Type B pancreatic cell (in vitro differentiated cells): ENCODE measurements around the gene RBPJ. TPM values are rescaled to one million over a fixed set of nuclear protein-coding genes. Genes with fewer than 3 reads are reported as not detected.
"Not testable (repeated sequence)": the region's sequence is repeated elsewhere in the genome, so short reads cannot be mapped to it uniquely, and the experiment has no call there.

Experiments used
- DNase-seq: peaks from one replicate; pipeline ENCODE4 v3.0.0; 2021; ENCODE audit warnings: mixed read lengths; ENCODE audit not compliant: unreplicated experiment; ENCODE audit errors: extremely low spot score
- H3K27ac Mint-ChIP-seq: 2 replicates; pipeline ENCODE4 v1.8.0; 2021; ENCODE audit warnings: mild to moderate bottlenecking, mixed read lengths
- H3K27me3 Mint-ChIP-seq: 2 replicates; pipeline ENCODE4 v1.8.0; 2021; ENCODE audit warnings: mixed read lengths
- H3K36me3 Mint-ChIP-seq: 2 replicates; pipeline ENCODE4 v1.8.0; 2021; ENCODE audit warnings: mixed read lengths
- H3K4me1 Mint-ChIP-seq: one replicate; pipeline ENCODE4 v1.8.0; 2021; ENCODE audit warnings: mixed read lengths; ENCODE audit not compliant: unreplicated experiment
- H3K4me3 Mint-ChIP-seq: 2 replicates; pipeline ENCODE4 v1.8.0; 2021; ENCODE audit warnings: mild to moderate bottlenecking, mixed read lengths
- H3K9me3 Mint-ChIP-seq: 2 replicates; pipeline ENCODE4 v1.8.0; 2021; ENCODE audit warnings: mixed read lengths
- total RNA-seq: library from RNA; stranded (reverse); gene quantifications from 2 replicates; pipeline ENCODE4 v1.2.1, GENCODE V29; 2021; ENCODE audit warnings: low replicate concordance
- TF ChIP-seq, protein P1 (sequence below): fragments of 200-600 bp; sonication (generic); conservative IDR thresholded peaks from 2 replicates; pipeline ENCODE4 v1.5.0; 2021; ENCODE audit warnings: antibody characterized with exemption, mild to moderate bottlenecking

RBPJ gene
- total RNA-seq, 1 donor from 2014 or later = 95.4 TPM

GRCh38 chr4:26303008-26303407 is 17.8 kb upstream of the RBPJ start:
- H3K4me3 Mint-ChIP-seq = no peak overlapping the region
- DNase-seq = no peak
- H3K9me3 Mint-ChIP-seq = peaks cover 8% of the 10 kb centered on the region
- TF ChIP-seq, protein P1, sequence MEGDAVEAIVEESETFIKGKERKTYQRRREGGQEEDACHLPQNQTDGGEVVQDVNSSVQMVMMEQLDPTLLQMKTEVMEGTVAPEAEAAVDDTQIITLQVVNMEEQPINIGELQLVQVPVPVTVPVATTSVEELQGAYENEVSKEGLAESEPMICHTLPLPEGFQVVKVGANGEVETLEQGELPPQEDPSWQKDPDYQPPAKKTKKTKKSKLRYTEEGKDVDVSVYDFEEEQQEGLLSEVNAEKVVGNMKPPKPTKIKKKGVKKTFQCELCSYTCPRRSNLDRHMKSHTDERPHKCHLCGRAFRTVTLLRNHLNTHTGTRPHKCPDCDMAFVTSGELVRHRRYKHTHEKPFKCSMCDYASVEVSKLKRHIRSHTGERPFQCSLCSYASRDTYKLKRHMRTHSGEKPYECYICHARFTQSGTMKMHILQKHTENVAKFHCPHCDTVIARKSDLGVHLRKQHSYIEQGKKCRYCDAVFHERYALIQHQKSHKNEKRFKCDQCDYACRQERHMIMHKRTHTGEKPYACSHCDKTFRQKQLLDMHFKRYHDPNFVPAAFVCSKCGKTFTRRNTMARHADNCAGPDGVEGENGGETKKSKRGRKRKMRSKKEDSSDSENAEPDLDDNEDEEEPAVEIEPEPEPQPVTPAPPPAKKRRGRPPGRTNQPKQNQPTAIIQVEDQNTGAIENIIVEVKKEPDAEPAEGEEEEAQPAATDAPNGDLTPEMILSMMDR = no peak
- no peaks in the 10 kb centered on the region for H3K27me3 Mint-ChIP-seq
- H3K36me3 Mint-ChIP-seq = peaks cover 3% of the 10 kb centered on the region
- H3K4me1 Mint-ChIP-seq = peaks cover 18% of the 10 kb centered on the region
- H3K27ac Mint-ChIP-seq = no peak overlapping the region

- H3K27ac Mint-ChIP-seq = no peak overlapping the region
- no peak for DNase-seq
- TF ChIP-seq, protein P1 = no peak
- H3K27me3 Mint-ChIP-seq = no peaks in the 10 kb centered on the region
- no peaks in the 10 kb centered on the region for H3K4me1 Mint-ChIP-seq
- peaks cover 3% of the 10 kb centered on the region for H3K9me3 Mint-ChIP-seq
- no peak overlapping the region for H3K4me3 Mint-ChIP-seq
- H3K36me3 Mint-ChIP-seq = no peaks in the 10 kb centered on the region
These were observed 13.6 kb upstream of the RBPJ start for GRCh38 chr4:26307037-26307800.

- Mint-ChIP-seq H3K27me3 (peaks cover 3% of the 10 kb centered on the region), H3K9me3 (no peaks in the 10 kb centered on the region), H3K27ac (no peak overlapping the region), H3K36me3 (no peaks in the 10 kb centered on the region), H3K4me3 (no peak overlapping the region), H3K4me1 (no peaks in the 10 kb centered on the region)
- TF ChIP-seq, protein P1 = no peak
- no peak for DNase-seq
These were observed 12.2 kb upstream of the RBPJ start for GRCh38 chr4:26308568-26308967.

- no peaks in the 10 kb centered on the region for H3K4me1 Mint-ChIP-seq
- H3K4me3 Mint-ChIP-seq = no peak overlapping the region
- TF ChIP-seq, protein P1 = no peak
- peaks cover 8% of the 10 kb centered on the region for H3K9me3 Mint-ChIP-seq
- peaks cover 3% of the 10 kb centered on the region for H3K27me3 Mint-ChIP-seq
- DNase-seq = no peak
- H3K36me3 Mint-ChIP-seq = no peaks in the 10 kb centered on the region
- no peak overlapping the region for H3K27ac Mint-ChIP-seq
These were observed 10.6 kb upstream of the RBPJ start for GRCh38 chr4:26310264-26310663.

DNA sequence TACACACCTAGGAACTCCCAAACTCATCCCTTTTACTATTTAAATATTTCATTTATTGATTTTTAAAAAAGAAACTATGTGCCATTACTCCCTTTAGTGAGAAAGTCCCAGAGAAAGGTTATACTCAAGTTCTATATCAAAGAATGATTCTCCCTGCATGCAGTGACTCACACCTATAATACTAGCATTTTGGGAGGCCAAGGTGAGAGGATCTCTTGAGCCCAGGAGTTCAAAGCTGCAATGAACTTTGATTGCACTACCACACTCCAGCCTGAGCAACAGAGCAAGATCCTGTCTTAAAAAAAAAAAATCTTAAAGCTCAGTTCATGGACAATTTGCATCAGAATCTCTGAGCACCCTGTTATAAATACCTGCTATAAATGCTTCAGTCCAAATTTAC is 9.2 kb upstream of the RBPJ start:
- DNase-seq = no peak
- TF ChIP-seq, protein P1 = no peak
- Mint-ChIP-seq H3K27me3 (peaks cover 3% of the 10 kb centered on the region), H3K36me3 (no peaks in the 10 kb centered on the region), H3K4me1 (no peaks in the 10 kb centered on the region), H3K4me3 (no peak overlapping the region), H3K27ac (no peak overlapping the region), H3K9me3 (peaks cover 11% of the 10 kb centered on the region)

- H3K27ac Mint-ChIP-seq, H3K4me3 Mint-ChIP-seq, H3K36me3 Mint-ChIP-seq, DNase-seq, H3K4me1 Mint-ChIP-seq: not testable (repeated sequence)
- H3K27me3 Mint-ChIP-seq = peaks cover 11% of the 10 kb centered on the region
- peaks cover 11% of the 10 kb centered on the region for H3K9me3 Mint-ChIP-seq
These were observed 5.4 kb upstream of the RBPJ start for GRCh38 chr4:26315316-26315932.
